Myocyte (in vitro differentiated cells): Measurements from ENCODE around the gene SNX9. TPM values are rescaled to one million over a fixed set of nuclear protein-coding genes. Genes with fewer than 3 reads are reported as not detected.
"Not testable (repeated sequence)": the region's sequence is repeated elsewhere in the genome, so short reads cannot be mapped to it uniquely, and the experiment has no call there.

Experiments used
- DNase-seq: peaks from one replicate; pipeline ENCODE4 v3.0.0-alpha.2; 2012; ENCODE audit warnings: low read depth
- total RNA-seq: library from RNA; depleted of rRNA; stranded (reverse); fragments of >200 nt; gene quantifications from 2 replicates; pipeline ENCODE4 v1.2.3, GENCODE V29; 2014

The SNX9 gene
- total RNA-seq, 1 donor from 2014 or later: 21.7 TPM

- DNase-seq: no peak
Observed at GRCh38 chr6:157830354-157831017, 7.4 kb downstream of the SNX9 start.

GRCh38 chr6:157831018-157831369 lies 7.9 kb downstream of the SNX9 start:
- DNase-seq: no peak

GRCh38 chr6:157831424-157832249 lies 8.6 kb downstream of the SNX9 start:
- DNase-seq: no peak

- no peak for DNase-seq
Observed at GRCh38 chr6:157832250-157832967, 9.4 kb downstream of the SNX9 start.

- no peak for DNase-seq
Observed at GRCh38 chr6:157834549-157834948, 11.5 kb downstream of the SNX9 start.

- DNase-seq: no peak
Observed at GRCh38 chr6:157838718-157839430, 15.8 kb downstream of the SNX9 start.

GRCh38 chr6:157839606-157840005 lies 16.6 kb downstream of the SNX9 start:
- DNase-seq: no peak

- DNase-seq: no peak
Observed at GRCh38 chr6:157840261-157840660, 17.2 kb downstream of the SNX9 start.

- peak; percentile 27 for DNase-seq
Observed at GRCh38 chr6:157840776-157841175, 17.7 kb downstream of the SNX9 start.

- DNase-seq: no peak
Observed at GRCh38 chr6:157841211-157841840, 18.3 kb downstream of the SNX9 start.

- DNase-seq: no peak
Observed at GRCh38 chr6:157842212-157842611, 19.2 kb downstream of the SNX9 start.

GRCh38 chr6:157844196-157844595 lies 21.1 kb downstream of the SNX9 start:
- DNase-seq: not testable (repeated sequence)

- no peak for DNase-seq
Observed at GRCh38 chr6:157845493-157846259, 22.6 kb downstream of the SNX9 start.

GRCh38 chr6:157847846-157848245 lies 24.8 kb downstream of the SNX9 start:
- DNase-seq: no peak

GRCh38 chr6:157848693-157849092 lies 25.6 kb downstream of the SNX9 start:
- no peak for DNase-seq

- DNase-seq: no peak
Observed at GRCh38 chr6:157849288-157850017, 26.4 kb downstream of the SNX9 start.

- DNase-seq: no peak
Observed at GRCh38 chr6:157850030-157850429, 27.0 kb downstream of the SNX9 start.

GRCh38 chr6:157853018-157853805 lies 30.2 kb downstream of the SNX9 start:
- no peak for DNase-seq
